Measurements from ENCODE around the gene ANKRD53. TPM values are rescaled to one million over a fixed set of nuclear protein-coding genes. Genes with fewer than 3 reads are reported as not detected.
"Not testable (repeated sequence)": the region's sequence is repeated elsewhere in the genome, so short reads cannot be mapped to it uniquely, and the experiment has no call there.

The ANKRD53 gene
- total RNA-seq, 1 experiment from 2014 or later: not detected

GRCh38 chr2:71023553-71024243 is 45.3 kb downstream of the ANKRD53 start:
- DNase-seq (ENCODE audit: low read depth, low spot score); in situ Hi-C loops (cut with HindIII; ENCODE audit: low pct_unique_long_range_greater_than_20kb, low sequenced_read_pairs): not testable (repeated sequence)

Small RNAs within 50 kb of the gene (small RNA-seq; reads per million reads assigned to genes)
- gene RN7SL160P: 0 to 0.33 reads per million in 2 experiments

Other genes with a start within 250 kb of the ANKRD53 start
- gene ADD2, start 210.4 kb upstream of the ANKRD53 start, total RNA-seq (2014; rRNA removed; shearing (Covaris generic)): 5.2 and 5.7 TPM in 2 replicates
- gene FIGLA, start 188.0 kb upstream of the ANKRD53 start, total RNA-seq (2014; rRNA removed; shearing (Covaris generic)): not detected in 2 replicates
- gene CLEC4F, start 158.0 kb upstream of the ANKRD53 start, total RNA-seq (2014; rRNA removed; shearing (Covaris generic)): not detected in 2 replicates
- 0.08 TPM in 1 of 2 replicates, not detected in the other for gene CD207, start 142.8 kb upstream of the ANKRD53 start, total RNA-seq (2014; rRNA removed; shearing (Covaris generic))
- gene VAX2, start 78.1 kb upstream of the ANKRD53 start, total RNA-seq (2014; rRNA removed; shearing (Covaris generic)): 2.0 and 4.5 TPM in 2 replicates
- gene ATP6V1B1, start 42.7 kb upstream of the ANKRD53 start, total RNA-seq (2014; rRNA removed; shearing (Covaris generic)): 2.5 TPM in 1 of 2 replicates, not detected in the other
- gene TEX261, start 16.2 kb downstream of the ANKRD53 start, total RNA-seq (2014; rRNA removed; shearing (Covaris generic)): 55.3 and 59.5 TPM in 2 replicates
- 66.9 and 85.2 TPM in 2 replicates for gene NAGK, start 90.0 kb downstream of the ANKRD53 start, total RNA-seq (2014; rRNA removed; shearing (Covaris generic))
- 11.1 and 12.0 TPM in 2 replicates for gene MCEE, start 151.6 kb downstream of the ANKRD53 start, total RNA-seq (2014; rRNA removed; shearing (Covaris generic))
- gene MPHOSPH10, start 152.0 kb downstream of the ANKRD53 start, total RNA-seq (2014; rRNA removed; shearing (Covaris generic)): 32.1 and 35.0 TPM in 2 replicates
- gene PAIP2B, start 248.5 kb downstream of the ANKRD53 start, total RNA-seq (2014; rRNA removed; shearing (Covaris generic)): 1.0 and 1.5 TPM in 2 replicates